HS-5 (cell line): ENCODE results near the gene USP34.
A peak's percentile ranks its signal among the peaks of the same experiment; 100 is the strongest.
"Not testable (repeated sequence)": the region's sequence is repeated elsewhere in the genome, so short reads cannot be mapped to it uniquely, and the experiment has no call there.

Experiments
- DNase-seq: peaks from one replicate; pipeline ENCODE4 v3.0.0-alpha.2; 2012; ENCODE audit warnings: low read depth

Gene USP34

GRCh38 chr2:61182059-61182383 is 288.9 kb downstream of the USP34 start:
- no peak for DNase-seq

- DNase-seq: no peak
Measured at GRCh38 chr2:61181382-61182058, 289.4 kb downstream of the USP34 start.

- no peak for DNase-seq
Measured at GRCh38 chr2:61180686-61181085, 290.2 kb downstream of the USP34 start.

GRCh38 chr2:61179701-61180639 is 290.9 kb downstream of the USP34 start:
- DNase-seq: peak; percentile 15

GRCh38 chr2:61178603-61179545 is 292.0 kb downstream of the USP34 start:
- no peak for DNase-seq

GRCh38 chr2:61177727-61178549 is 292.9 kb downstream of the USP34 start:
- DNase-seq: no peak

- peak; percentile 48 for DNase-seq
Measured at GRCh38 chr2:61176755-61177726, 293.8 kb downstream of the USP34 start.

GRCh38 chr2:61175036-61175435 is 295.9 kb downstream of the USP34 start:
- no peak for DNase-seq

- no peak for DNase-seq
Measured at GRCh38 chr2:61173116-61173515, 297.8 kb downstream of the USP34 start.

- DNase-seq: no peak
Measured at GRCh38 chr2:61172671-61173070, 298.2 kb downstream of the USP34 start.

- DNase-seq: no peak
Measured at GRCh38 chr2:61167579-61167978, 303.3 kb downstream of the USP34 start.

GRCh38 chr2:61165946-61166345 is 304.9 kb downstream of the USP34 start:
- DNase-seq: no peak

- DNase-seq: not testable (repeated sequence)
Measured at GRCh38 chr2:61165082-61165481, 305.8 kb downstream of the USP34 start.

- DNase-seq: no peak
Measured at GRCh38 chr2:61162721-61163120, 308.2 kb downstream of the USP34 start.

GRCh38 chr2:61161888-61162287 is 309.0 kb downstream of the USP34 start, which contains the start of gene C2orf74:
Gene C2orf74, plus strand, starts transcription at chr2:61162188. Its CDS starts 327 bp downstream, at chr2:61162515.
- no peak for DNase-seq

GRCh38 chr2:61158356-61158955 is 312.4 kb downstream of the USP34 start:
- DNase-seq: no peak

GRCh38 chr2:61157371-61158003 is 313.4 kb downstream of the USP34 start:
- no peak for DNase-seq

- no peak for DNase-seq
Measured at GRCh38 chr2:61151436-61151835, 319.5 kb downstream of the USP34 start.

GRCh38 chr2:61149074-61149473 is 321.8 kb downstream of the USP34 start:
- DNase-seq: no peak
